Measurements from ENCODE around the gene ZSCAN25.
"Not testable (repeated sequence)": the region's sequence is repeated elsewhere in the genome, so short reads cannot be mapped to it uniquely, and the experiment has no call there.

ZSCAN25 gene

GRCh38 chr7:99616359-99617191, at the start of gene ZSCAN25:
Gene ZSCAN25, plus strand, starts transcription at chr7:99616946. Its CDS starts 2,661 bp downstream, at chr7:99619607.
- peak; percentile 50 for TF ChIP-seq CTCF (IDR thresholded peaks at IDR 0.05; ENCODE audit: control insufficient read depth, extremely low read depth, insufficient read depth)
- peak within 1 kb of the TSS; percentile 77 for H3K4me3 ChIP-seq (ENCODE audit: low read depth, low read length)
- DNase-seq (ENCODE audit: low read depth): peak; percentile 81

GRCh38 chr7:99568770-99569169, 48.0 kb upstream of the ZSCAN25 start:
- not testable (repeated sequence) for H3K4me3 ChIP-seq (ENCODE audit: low read depth, low read length); DNase-seq (ENCODE audit: low read depth)

- no peak for DNase-seq (ENCODE audit: low read depth)
- H3K4me3 ChIP-seq (ENCODE audit: low read depth, low read length): no peak overlapping the region
- TF ChIP-seq CTCF (IDR thresholded peaks at IDR 0.05; ENCODE audit: control insufficient read depth, extremely low read depth, insufficient read depth): no peak
These were observed 45.0 kb upstream of the ZSCAN25 start for GRCh38 chr7:99571768-99572167.

GRCh38 chr7:99573257-99573656, 43.5 kb upstream of the ZSCAN25 start:
- TF ChIP-seq CTCF (IDR thresholded peaks at IDR 0.05; ENCODE audit: control insufficient read depth, extremely low read depth, insufficient read depth): no peak

GRCh38 chr7:99576251-99576650, 40.5 kb upstream of the ZSCAN25 start:
- no peak for DNase-seq (ENCODE audit: low read depth)
- TF ChIP-seq CTCF (IDR thresholded peaks at IDR 0.05; ENCODE audit: control insufficient read depth, extremely low read depth, insufficient read depth): no peak
- no peak overlapping the region for H3K4me3 ChIP-seq (ENCODE audit: low read depth, low read length)

More at GRCh38 chr7:99573257-99573656, 43.5 kb upstream of the ZSCAN25 start:
- DNase-seq (ENCODE audit: low read depth): no peak
- no peak overlapping the region for H3K4me3 ChIP-seq (ENCODE audit: low read depth, low read length)

GRCh38 chr7:99579281-99579955, 37.3 kb upstream of the ZSCAN25 start:
- no peak overlapping the region for H3K4me3 ChIP-seq (ENCODE audit: low read depth, low read length)
- TF ChIP-seq CTCF (IDR thresholded peaks at IDR 0.05; ENCODE audit: control insufficient read depth, extremely low read depth, insufficient read depth): no peak
- no peak for DNase-seq (ENCODE audit: low read depth)

- no peak overlapping the region for H3K4me3 ChIP-seq (ENCODE audit: low read depth, low read length)
- no peak for DNase-seq (ENCODE audit: low read depth)
- no peak for TF ChIP-seq CTCF (IDR thresholded peaks at IDR 0.05; ENCODE audit: control insufficient read depth, extremely low read depth, insufficient read depth)
These were observed 36.6 kb upstream of the ZSCAN25 start for GRCh38 chr7:99579956-99580777.

- H3K4me3 ChIP-seq (ENCODE audit: low read depth, low read length); DNase-seq (ENCODE audit: low read depth): not testable (repeated sequence)
These were observed 35.9 kb upstream of the ZSCAN25 start for GRCh38 chr7:99580778-99581332.

Measured in LNCaP clone FGC (cell line).